ENCODE measurements around the gene PML.
A peak's percentile ranks its signal among the peaks of the same experiment; 100 is the strongest.

The PML gene, protein sequence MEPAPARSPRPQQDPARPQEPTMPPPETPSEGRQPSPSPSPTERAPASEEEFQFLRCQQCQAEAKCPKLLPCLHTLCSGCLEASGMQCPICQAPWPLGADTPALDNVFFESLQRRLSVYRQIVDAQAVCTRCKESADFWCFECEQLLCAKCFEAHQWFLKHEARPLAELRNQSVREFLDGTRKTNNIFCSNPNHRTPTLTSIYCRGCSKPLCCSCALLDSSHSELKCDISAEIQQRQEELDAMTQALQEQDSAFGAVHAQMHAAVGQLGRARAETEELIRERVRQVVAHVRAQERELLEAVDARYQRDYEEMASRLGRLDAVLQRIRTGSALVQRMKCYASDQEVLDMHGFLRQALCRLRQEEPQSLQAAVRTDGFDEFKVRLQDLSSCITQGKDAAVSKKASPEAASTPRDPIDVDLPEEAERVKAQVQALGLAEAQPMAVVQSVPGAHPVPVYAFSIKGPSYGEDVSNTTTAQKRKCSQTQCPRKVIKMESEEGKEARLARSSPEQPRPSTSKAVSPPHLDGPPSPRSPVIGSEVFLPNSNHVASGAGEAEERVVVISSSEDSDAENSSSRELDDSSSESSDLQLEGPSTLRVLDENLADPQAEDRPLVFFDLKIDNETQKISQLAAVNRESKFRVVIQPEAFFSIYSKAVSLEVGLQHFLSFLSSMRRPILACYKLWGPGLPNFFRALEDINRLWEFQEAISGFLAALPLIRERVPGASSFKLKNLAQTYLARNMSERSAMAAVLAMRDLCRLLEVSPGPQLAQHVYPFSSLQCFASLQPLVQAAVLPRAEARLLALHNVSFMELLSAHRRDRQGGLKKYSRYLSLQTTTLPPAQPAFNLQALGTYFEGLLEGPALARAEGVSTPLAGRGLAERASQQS

GRCh38 chr15:73994413-73994883 lies at the start of gene PML:
TSS of gene PML (plus strand) at chr15:73994716. CDS start at chr15:73994813, 97 bp downstream.
- peak; percentile 98 for DNase-seq

DNA sequence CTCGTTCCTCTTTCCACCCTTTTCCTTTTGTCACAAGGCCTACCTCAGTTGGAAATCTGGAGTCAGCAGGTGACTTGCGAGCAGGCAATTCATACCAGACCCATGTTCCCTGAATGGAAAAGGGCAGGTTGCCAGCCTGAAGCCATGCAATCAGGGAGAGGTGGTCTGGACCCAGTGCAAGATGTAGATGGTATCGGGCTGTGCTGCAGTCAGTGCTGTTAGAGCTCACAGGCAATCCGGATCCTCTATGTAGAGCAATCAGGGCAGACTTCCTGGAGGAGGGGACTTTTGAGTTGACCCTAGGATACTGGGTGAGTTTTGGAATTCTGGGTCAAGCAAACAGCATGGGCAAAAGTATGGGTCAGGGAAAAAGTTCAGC lies 49.4 kb upstream of the PML start:
- DNase-seq, result no peak

DNA sequence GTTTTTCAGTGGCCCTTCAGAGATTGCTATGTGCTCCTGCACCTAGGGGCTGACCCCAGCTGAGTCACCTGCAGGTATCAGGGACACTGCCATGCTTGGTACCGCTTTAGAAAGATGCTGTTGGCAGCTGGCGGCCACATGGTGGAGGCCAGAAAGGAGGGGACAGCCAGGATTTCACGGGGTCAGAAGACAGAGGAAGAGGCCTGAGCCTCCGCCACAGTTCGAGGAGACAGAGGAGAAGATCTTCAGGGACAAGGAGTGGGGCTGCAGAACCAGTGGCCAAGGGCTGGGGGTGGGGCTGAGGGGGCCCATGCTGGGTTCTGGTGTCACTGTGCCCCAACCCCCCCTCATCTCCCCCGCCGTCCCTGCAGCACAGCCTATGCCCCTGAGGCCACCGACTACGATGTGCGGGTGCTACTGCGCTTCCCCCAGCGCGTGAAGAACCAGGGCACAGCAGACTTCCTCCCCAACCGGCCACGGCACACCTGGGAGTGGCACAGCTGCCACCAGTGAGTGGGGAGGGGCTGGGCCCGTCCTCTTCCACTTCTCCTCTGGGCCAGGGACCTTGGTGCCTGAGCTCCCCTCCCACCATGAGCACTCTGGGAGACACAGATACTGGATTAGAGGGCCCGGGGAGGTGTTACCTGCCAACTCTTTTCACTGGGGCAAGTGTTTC lies 48.3 kb upstream of the PML start:
- no peak for DNase-seq

- no peak for DNase-seq
These were observed 47.6 kb upstream of the PML start for GRCh38 chr15:73946795-73947370.

DNA sequence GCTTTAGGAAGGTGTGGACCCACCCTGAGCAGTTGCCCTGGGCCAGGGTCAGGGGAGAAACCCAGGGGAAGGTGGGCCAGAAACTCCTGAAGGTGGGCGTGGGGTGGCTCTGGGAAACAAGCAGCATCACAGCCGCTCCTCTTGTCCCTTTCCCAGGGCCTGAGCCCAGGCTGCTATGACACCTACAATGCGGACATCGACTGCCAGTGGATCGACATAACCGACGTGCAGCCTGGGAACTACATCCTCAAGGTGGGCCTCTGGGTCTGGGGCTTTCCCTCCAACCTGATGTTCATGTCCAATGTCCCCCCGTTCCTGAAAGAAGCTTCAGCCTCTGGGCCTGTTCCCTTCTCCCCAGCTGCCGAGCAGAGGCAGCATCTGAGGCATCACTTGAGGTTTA lies 46.9 kb upstream of the PML start:
- no peak for DNase-seq

GRCh38 chr15:73948396-73948795 lies 46.1 kb upstream of the PML start:
- DNase-seq, result no peak

GRCh38 chr15:73948982-73949381 lies 45.5 kb upstream of the PML start:
- no peak for DNase-seq

GRCh38 chr15:73949496-73949895 lies 45.0 kb upstream of the PML start:
- no peak for DNase-seq

- no peak for DNase-seq
These were observed 44.1 kb upstream of the PML start for GRCh38 chr15:73950479-73950830.

DNA sequence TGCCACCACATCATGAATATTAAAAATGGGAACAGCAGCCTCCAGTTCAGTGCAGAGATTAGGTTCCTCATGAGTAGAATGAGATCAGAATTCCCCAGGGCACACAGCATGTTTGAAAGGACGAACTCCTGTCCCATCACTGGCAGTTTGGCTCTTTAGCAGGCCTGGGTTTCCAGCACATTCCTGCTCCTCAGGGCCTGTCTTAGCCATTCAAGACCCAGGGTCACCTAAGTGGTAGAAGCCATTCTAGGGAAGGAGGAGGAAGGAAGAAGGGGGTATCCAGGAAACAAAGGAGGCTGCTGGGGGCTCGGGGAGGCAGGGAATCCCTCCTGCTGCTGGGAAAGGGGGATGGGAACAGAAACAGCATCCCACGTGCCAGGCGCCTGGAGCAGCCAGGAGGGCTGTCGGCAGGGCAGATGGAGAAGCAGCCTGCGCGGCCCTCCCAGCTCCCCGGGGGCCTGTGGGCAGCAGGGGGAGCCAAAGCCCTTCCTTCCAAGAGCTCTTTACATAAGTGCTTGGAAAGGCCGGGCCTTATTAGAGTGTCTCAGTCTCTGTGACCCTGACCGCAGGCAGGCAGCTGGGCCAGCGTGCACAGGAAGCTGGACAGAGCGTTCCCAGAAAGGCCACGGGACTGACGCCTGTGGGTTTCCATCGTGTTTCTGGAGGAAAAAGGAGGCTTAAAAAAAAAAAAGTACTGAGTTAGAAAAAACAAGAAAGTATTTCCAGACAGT lies 43.5 kb upstream of the PML start:
- DNase-seq, result peak; percentile 82

DNA sequence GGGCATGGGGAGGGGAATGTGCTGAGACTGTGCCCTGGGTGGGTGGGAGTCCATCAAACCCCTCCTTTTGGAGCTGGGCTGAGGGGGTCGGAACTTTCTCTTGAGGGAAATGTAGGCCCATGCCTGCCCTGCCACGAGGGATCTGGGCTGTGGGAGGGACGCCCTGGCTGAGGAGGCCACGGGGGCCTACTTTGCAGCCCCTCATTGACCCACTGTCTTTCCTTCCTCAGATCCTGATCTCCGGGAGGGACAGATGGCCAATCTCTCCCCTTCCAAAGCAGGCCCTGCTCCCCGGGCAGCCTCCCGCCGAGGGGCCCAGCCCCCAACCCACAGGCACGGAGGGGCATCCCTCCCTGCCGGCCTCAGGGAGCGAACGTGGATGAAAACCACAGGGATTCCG lies 42.9 kb upstream of the PML start:
- DNase-seq, result no peak

- DNase-seq, result no peak
These were observed 42.2 kb upstream of the PML start for GRCh38 chr15:73952171-73952912.

GRCh38 chr15:73952913-73953750 lies 41.4 kb upstream of the PML start:
- no peak for DNase-seq

DNA sequence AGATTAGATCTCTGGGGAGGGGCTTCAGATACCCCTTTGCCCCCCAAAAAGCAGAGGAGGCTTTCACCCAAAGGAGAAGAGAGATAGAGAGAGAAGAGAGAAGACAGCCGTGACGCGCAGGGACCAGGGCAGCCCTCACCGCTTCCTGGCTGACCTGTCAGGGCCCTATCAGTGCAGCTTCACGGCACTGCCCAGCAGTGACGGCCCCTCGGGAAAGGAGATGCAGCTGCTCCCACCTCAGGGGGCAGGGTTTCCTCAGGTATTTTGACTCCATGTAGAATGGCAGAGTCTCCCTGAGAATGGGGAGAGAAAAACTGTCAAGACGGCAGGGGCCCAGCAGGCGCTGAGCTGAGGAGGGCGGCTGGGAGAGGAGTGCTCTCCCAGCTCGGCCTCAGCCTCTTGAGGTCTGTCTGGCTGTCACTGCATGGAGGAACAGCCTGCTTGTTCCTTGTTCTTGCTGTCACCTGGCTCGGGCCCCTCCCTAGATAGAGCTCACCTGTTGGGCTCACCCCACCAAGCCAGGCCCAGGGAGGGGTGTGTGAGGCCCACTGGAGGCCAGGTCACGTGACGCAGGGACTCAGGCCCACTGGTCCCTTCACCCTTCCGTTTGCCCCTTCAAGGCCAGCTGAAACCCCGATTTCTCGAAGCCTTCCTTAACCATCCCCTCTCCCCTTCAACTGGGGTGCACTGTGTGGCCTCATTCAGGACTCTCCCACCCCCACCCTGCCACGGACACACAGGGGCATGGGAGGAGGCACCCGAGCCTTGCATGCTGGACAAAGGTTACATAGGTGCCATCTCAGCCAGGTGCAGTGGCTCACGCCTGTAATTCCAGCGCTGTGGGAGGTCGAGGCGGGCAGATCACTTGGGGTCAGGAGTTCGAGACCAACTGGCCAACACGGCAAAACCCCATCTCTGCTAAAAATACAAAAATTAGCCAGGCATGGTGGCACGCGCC lies 40.0 kb upstream of the PML start:
- DNase-seq, result no peak

DNA sequence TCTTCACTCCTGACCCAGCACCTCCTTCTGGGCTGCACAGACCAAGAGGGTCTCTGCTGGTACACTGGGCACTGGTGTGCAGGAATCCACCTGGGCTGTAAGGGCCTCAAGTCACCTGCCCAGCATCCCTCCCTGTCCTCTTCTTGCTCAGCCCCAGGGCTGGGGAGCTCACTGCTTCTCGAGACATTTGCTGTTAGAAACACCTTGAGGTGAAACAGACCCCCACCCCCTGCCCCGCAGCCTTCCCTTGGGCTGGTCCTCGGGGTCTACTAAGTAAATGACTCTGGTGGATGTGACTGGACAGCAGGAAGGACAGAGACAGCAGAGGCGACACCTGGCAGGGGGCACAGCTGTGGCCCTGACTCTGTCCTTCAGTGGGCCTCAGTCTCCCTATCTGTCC lies 39.2 kb upstream of the PML start:
- DNase-seq, result no peak

GRCh38 chr15:73955861-73956742 lies 38.4 kb upstream of the PML start:
- DNase-seq, result no peak

DNA sequence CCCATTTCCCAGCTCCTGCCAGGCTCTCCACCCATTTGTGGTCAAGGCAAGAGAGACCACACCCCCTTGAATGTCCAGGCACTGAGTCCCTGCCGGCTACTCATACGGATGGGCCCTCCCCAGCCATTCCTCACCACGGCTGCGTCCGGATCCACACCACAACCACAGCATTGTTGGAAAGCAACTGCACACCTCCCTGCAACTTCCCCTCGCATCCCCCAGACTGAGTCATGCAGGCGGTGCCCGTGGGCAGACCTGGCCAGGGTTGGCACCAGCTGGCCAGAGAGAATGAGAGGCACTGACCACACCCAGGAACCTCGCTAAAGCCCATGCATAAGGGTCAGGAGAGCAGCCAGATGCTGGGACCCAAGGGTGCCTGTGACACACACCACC lies 37.8 kb upstream of the PML start:
- no peak for DNase-seq

DNA sequence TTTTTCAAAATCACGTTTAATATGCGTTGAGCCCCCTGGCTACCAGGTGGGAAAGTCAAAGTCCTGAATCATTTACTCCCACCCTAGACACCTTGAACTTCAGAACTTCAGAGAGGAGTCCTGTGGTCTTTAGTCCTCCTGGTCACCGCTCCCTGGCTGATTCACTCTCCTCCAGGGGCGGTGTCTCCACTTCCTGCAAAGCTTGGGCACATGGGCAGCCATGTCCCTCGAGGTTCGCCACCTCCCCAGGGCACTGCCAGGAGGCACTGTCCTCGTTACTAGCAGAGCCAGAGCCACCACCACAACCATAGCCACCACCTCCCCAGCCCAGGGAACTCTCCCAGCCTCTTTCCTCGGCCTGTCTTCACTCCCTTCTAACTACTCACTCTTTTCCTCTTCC lies 37.2 kb upstream of the PML start:
- no peak for DNase-seq
